ENCODE results near the gene ARHGEF10L. TPM values are rescaled to one million over a fixed set of nuclear protein-coding genes. Genes with fewer than 3 reads are reported as not detected.

Gene ARHGEF10L
- polyA plus RNA-seq, 1 donor (not counting 4 experiments of a cell fraction or from before 2014, with no cell fraction given) = 2.4 TPM

DNA sequence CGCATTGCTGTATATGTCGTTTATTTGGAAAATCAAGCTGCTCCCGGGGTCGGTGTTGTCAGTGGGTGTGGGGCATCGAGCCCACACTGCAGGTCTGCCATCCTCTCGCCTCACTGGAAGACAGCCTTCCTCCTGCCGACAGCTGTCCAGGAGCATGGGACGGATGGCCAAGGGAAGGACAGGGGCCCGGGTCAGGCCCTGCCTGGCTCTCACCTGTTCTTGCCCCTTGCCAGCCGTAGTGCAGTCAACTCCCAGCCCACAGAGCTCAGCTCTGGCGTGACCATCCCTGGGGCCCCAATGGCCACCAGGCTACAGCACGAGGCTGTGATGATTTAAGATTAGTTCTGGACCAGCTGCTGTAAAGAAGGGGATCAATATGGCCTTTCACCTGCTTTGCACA is 128.7 kb downstream of the ARHGEF10L start:
- no peak for FAIRE-seq
- H3K36me3 ChIP-seq (ENCODE audit: control insufficient read depth in 2 of 2, extremely low read depth in 1 of 2, insufficient read depth in 2 of 2, low read length in 2 of 2) = peaks cover 0 to 4% of the 10 kb centered on the region in 2 experiments
- H3K9me1 ChIP-seq (ENCODE audit: control insufficient read depth, extremely low read depth, insufficient read depth, low read length) = no peaks in the 10 kb centered on the region
- no peak for DNase-seq (ENCODE audit: low read depth, low spot score)
- no peak overlapping the region for H3K4me2 ChIP-seq (ENCODE audit: control insufficient read depth, extremely low read depth, insufficient read depth, low read depth, low read length)
- H4K20me1 ChIP-seq (ENCODE audit: control insufficient read depth, extremely low read depth, insufficient read depth, low read length) = no peaks in the 10 kb centered on the region
- no peak overlapping the region for H3K27ac ChIP-seq (ENCODE audit: control insufficient read depth, insufficient read depth, low read length)
- no peak overlapping the region for H3K4me3 ChIP-seq (ENCODE audit: control insufficient read depth in 2 of 3, extremely low read depth in 1 of 3, insufficient read depth in 2 of 3, low read depth in 1 of 3, low read length in 3 of 3)
- H3K9me3 ChIP-seq (ENCODE audit: control insufficient read depth, low read depth, low read length) = no peaks in the 10 kb centered on the region
- no peak overlapping the region for H3K9ac ChIP-seq (ENCODE audit: control insufficient read depth, extremely low read depth, insufficient read depth, low read length)
- dilution Hi-C loops (cut with MboI; ENCODE audit: extremely low pct_ligation_motif_present, low sequenced_read_pairs) = no loop called here
- H3K79me2 ChIP-seq (ENCODE audit: control insufficient read depth, insufficient read depth, low read length) = no peaks in the 10 kb centered on the region
- TF ChIP-seq EZH2 (IDR thresholded peaks at IDR 0.05; ENCODE audit: low read length) = no peak
- TF ChIP-seq, protein P1, sequence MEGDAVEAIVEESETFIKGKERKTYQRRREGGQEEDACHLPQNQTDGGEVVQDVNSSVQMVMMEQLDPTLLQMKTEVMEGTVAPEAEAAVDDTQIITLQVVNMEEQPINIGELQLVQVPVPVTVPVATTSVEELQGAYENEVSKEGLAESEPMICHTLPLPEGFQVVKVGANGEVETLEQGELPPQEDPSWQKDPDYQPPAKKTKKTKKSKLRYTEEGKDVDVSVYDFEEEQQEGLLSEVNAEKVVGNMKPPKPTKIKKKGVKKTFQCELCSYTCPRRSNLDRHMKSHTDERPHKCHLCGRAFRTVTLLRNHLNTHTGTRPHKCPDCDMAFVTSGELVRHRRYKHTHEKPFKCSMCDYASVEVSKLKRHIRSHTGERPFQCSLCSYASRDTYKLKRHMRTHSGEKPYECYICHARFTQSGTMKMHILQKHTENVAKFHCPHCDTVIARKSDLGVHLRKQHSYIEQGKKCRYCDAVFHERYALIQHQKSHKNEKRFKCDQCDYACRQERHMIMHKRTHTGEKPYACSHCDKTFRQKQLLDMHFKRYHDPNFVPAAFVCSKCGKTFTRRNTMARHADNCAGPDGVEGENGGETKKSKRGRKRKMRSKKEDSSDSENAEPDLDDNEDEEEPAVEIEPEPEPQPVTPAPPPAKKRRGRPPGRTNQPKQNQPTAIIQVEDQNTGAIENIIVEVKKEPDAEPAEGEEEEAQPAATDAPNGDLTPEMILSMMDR (optimal IDR thresholded peaks at IDR 0.05 in 1 of 3, IDR thresholded peaks at IDR 0.05 in 1 of 3, conservative IDR thresholded peaks at IDR 0.05 in 1 of 3; ENCODE audit: extremely low read depth in 1 of 3, insufficient read depth in 2 of 3, low read length in 3 of 3) = no peak
- H3K27me3 ChIP-seq (ENCODE audit: control insufficient read depth, extremely low read depth, insufficient read depth, low read length) = no peaks in the 10 kb centered on the region
- no peaks in the 10 kb centered on the region for H3K4me1 ChIP-seq (ENCODE audit: control insufficient read depth, extremely low read depth, insufficient read depth, low read length)
- H2AFZ ChIP-seq (ENCODE audit: control insufficient read depth, low read length) = no peak overlapping the region

DNA sequence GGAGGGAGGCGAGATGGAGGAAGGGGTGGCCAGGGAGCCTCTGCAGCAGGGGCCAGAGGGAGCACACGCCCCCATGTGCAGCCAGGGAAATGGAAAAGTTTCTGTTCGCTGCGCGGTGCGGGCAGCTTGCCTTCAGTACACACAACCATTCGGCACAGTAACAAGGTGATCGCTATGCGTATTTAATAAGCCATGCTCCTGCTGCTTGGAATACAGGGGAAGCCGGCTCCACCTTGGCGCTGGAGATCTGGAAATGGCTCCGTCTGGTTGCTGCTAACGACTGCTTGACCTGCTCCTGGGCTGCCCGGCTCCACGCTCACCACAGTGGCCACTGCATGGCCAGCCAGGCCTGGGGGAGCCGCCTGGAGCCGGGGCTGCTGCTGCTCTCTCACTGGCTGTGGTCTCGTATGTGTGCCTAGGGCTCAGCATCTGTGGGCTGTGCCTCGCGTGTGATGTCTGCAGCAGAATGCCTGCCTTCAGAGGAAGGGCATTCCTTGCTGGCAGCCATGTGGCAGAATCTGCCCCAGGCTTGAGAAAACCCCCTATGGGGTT is 129.2 kb downstream of the ARHGEF10L start:
- TF ChIP-seq, protein P1 (optimal IDR thresholded peaks at IDR 0.05 in 1 of 3, IDR thresholded peaks at IDR 0.05 in 1 of 3, conservative IDR thresholded peaks at IDR 0.05 in 1 of 3; ENCODE audit: extremely low read depth in 1 of 3, insufficient read depth in 2 of 3, low read length in 3 of 3) = no peak
- TF ChIP-seq EZH2 (IDR thresholded peaks at IDR 0.05; ENCODE audit: low read length) = no peak
- H3K4me3 ChIP-seq (ENCODE audit: control insufficient read depth in 2 of 3, extremely low read depth in 1 of 3, insufficient read depth in 2 of 3, low read depth in 1 of 3, low read length in 3 of 3) = no peak overlapping the region
- DNase-seq (ENCODE audit: low read depth, low spot score) (no peak), FAIRE-seq (no peak)
- no peak overlapping the region for H3K27ac ChIP-seq (ENCODE audit: control insufficient read depth, insufficient read depth, low read length)
- H2AFZ ChIP-seq (ENCODE audit: control insufficient read depth, low read length) = no peak overlapping the region
- peaks cover 0 to 4% of the 10 kb centered on the region in 2 experiments for H3K36me3 ChIP-seq (ENCODE audit: control insufficient read depth in 2 of 2, extremely low read depth in 1 of 2, insufficient read depth in 2 of 2, low read length in 2 of 2)
- no peak overlapping the region for H3K9ac ChIP-seq (ENCODE audit: control insufficient read depth, extremely low read depth, insufficient read depth, low read length)
- H3K27me3 ChIP-seq (ENCODE audit: control insufficient read depth, extremely low read depth, insufficient read depth, low read length) = no peaks in the 10 kb centered on the region
- H4K20me1 ChIP-seq (ENCODE audit: control insufficient read depth, extremely low read depth, insufficient read depth, low read length) = no peaks in the 10 kb centered on the region
- no peak overlapping the region for H3K4me2 ChIP-seq (ENCODE audit: control insufficient read depth, extremely low read depth, insufficient read depth, low read depth, low read length)
- dilution Hi-C loops (cut with MboI; ENCODE audit: extremely low pct_ligation_motif_present, low sequenced_read_pairs) = no loop called here
- H3K9me1 ChIP-seq (ENCODE audit: control insufficient read depth, extremely low read depth, insufficient read depth, low read length) = no peaks in the 10 kb centered on the region
- no peaks in the 10 kb centered on the region for H3K4me1 ChIP-seq (ENCODE audit: control insufficient read depth, extremely low read depth, insufficient read depth, low read length)
- no peaks in the 10 kb centered on the region for H3K9me3 ChIP-seq (ENCODE audit: control insufficient read depth, low read depth, low read length)
- H3K79me2 ChIP-seq (ENCODE audit: control insufficient read depth, insufficient read depth, low read length) = no peaks in the 10 kb centered on the region

Measured in keratinocyte (primary cell).